ENCODE measurements around the gene FRAT1. TPM values are rescaled to one million over a fixed set of nuclear protein-coding genes. Genes with fewer than 3 reads are reported as not detected.

Gene FRAT1
- total and polyA plus RNA-seq, 2 donors (not counting 3 experiments of a cell fraction or from before 2014, with no cell fraction given), result 2.2 to 3.2 TPM

DNA sequence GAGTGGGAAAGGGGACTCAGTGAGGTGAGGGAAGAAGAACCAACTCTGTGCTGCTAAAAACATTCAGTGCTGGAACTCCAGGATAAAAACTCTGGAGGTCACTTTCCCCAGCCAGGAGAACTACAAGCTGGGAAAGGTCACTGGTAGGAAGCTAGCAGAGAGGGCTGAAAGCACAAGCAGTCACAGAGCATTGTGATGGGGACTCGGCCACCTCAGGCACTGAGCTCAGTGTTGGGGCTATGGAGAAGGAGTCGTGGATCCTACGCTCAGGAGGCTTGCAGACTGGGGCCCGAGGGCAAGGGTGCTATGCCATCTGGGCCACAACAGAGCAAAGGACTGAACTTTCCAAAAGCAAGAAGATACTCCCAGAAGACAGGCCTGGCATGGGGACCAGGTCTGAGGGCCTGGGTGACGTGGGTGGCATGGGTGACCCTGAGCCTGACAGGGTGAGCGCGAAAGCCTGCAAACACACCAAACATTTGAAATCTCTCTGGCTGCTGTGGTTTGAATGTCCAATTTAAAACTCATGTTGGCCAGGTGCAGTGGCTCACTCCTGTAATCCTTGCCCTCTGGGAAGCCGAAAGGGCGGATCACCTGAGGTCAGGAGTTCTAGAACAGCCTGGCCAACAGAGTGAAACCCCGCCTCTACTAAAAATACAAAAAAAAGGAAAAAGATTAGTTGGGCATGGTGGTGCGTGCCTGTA, 16.8 kb upstream of the FRAT1 start:
- H3K79me2 ChIP-seq (ENCODE audit: control insufficient read depth, insufficient read depth, low read length), result no peaks in the 10 kb centered on the region
- DNase-seq (ENCODE audit: low read depth, low spot score), result no peak
- no TSS peak for BruUV-seq (replicated peaks)
- ChIA-PET CTCF (interaction anchor here (0.6 kb wide), 1 partner anchor 9 kb away, joined by 3 read pairs; the partner anchor contains the start of gene ARHGAP19), POLR2A (no interaction called here)
- no peak for FAIRE-seq
- no peak overlapping the region for H3K9ac ChIP-seq (replicated peaks; ENCODE audit: extremely low read depth, insufficient read depth, low read length)
- H3K4me2 ChIP-seq (ENCODE audit: insufficient read depth, low read length), result no peak overlapping the region
- no peaks in the 10 kb centered on the region for H3K27me3 ChIP-seq (ENCODE audit: control insufficient read depth in 2 of 2, insufficient read depth in 2 of 2, low read length in 2 of 2)
- no peaks in the 10 kb centered on the region for H3K36me3 ChIP-seq (ENCODE audit: control insufficient read depth in 2 of 2, extremely low read depth in 1 of 2, insufficient read depth in 2 of 2, low read length in 2 of 2)
- H3K9me1 ChIP-seq (replicated peaks; ENCODE audit: control insufficient read depth, extremely low read depth, insufficient read depth, low read length), result no peaks in the 10 kb centered on the region
- no peaks in the 10 kb centered on the region for H3K9me3 ChIP-seq (replicated peaks; ENCODE audit: control insufficient read depth, insufficient read depth, low read length)
- intact Hi-C loops (cut with micrococcal nuclease) (no loop called here), dilution Hi-C loops (cut with MboI; ENCODE audit: extremely low pct_ligation_motif_present, low sequenced_read_pairs) (no loop called here)
- no peak overlapping the region for H3K27ac ChIP-seq (ENCODE audit: insufficient read depth, low read depth, low read length)
- no peaks in the 10 kb centered on the region for H4K20me1 ChIP-seq (replicated peaks; ENCODE audit: control insufficient read depth, extremely low read depth, insufficient read depth, low read length)
- H3K4me3 ChIP-seq (replicated peaks in 1 of 3; ENCODE audit: insufficient read depth in 1 of 3, low read depth in 1 of 3, low read length in 3 of 3), result no peak overlapping the region
- TF ChIP-seq MAX (IDR thresholded peaks at IDR 0.05; ENCODE audit: insufficient read depth, insufficient read length) (no peak), POLR2AphosphoS5 (IDR thresholded peaks at IDR 0.05; ENCODE audit: insufficient read depth, low read depth, low read length) (no peak), JUN (IDR thresholded peaks at IDR 0.05; ENCODE audit: borderline replicate concordance, insufficient read depth, insufficient read length, low read depth) (no peak), CTCF (IDR thresholded peaks at IDR 0.05; ENCODE audit: extremely low read depth in 1 of 2, insufficient read depth in 1 of 2, low read depth in 1 of 2, low read length in 2 of 2) (no peak)
- no peak overlapping the region for H2AFZ ChIP-seq (ENCODE audit: low read depth, low read length)
- no peaks in the 10 kb centered on the region for H3K4me1 ChIP-seq (ENCODE audit: control insufficient read depth, extremely low read depth, insufficient read depth, low read length)

- DNase-seq (ENCODE audit: low read depth, low spot score) (no peak), FAIRE-seq (no peak)
- CTCF ChIA-PET, result interaction anchor here (1.1 kb wide), 1 partner anchor 235 kb away, joined by 4 read pairs; no protein-coding TSS in a partner anchor
- H3K9me1 ChIP-seq (replicated peaks; ENCODE audit: control insufficient read depth, extremely low read depth, insufficient read depth, low read length), result no peaks in the 10 kb centered on the region
- no peaks in the 10 kb centered on the region for H4K20me1 ChIP-seq (replicated peaks; ENCODE audit: control insufficient read depth, extremely low read depth, insufficient read depth, low read length)
- POLR2A ChIA-PET, result no interaction called here
- dilution Hi-C loops (cut with MboI; ENCODE audit: extremely low pct_ligation_motif_present, low sequenced_read_pairs) (no loop called here), intact Hi-C loops (cut with micrococcal nuclease) (no loop called here)
- H3K9me3 ChIP-seq (replicated peaks; ENCODE audit: control insufficient read depth, insufficient read depth, low read length), result no peaks in the 10 kb centered on the region
- H2AFZ ChIP-seq (ENCODE audit: low read depth, low read length), result no peak overlapping the region
- TF ChIP-seq MYC (IDR thresholded peaks at IDR 0.05; ENCODE audit: low read depth, low read length) (no peak), GATA2 (IDR thresholded peaks at IDR 0.05; ENCODE audit: insufficient read depth, insufficient read length, low read depth, low read length) (no peak), FOS (IDR thresholded peaks at IDR 0.05; ENCODE audit: borderline replicate concordance, insufficient read depth, low read length) (no peak)
- H3K4me1 ChIP-seq (ENCODE audit: control insufficient read depth, extremely low read depth, insufficient read depth, low read length), result no peaks in the 10 kb centered on the region
- BruUV-seq (replicated peaks), result no TSS peak
- no peak overlapping the region for H3K9ac ChIP-seq (replicated peaks; ENCODE audit: extremely low read depth, insufficient read depth, low read length)
- no peaks in the 10 kb centered on the region for H3K27me3 ChIP-seq (ENCODE audit: control insufficient read depth in 2 of 2, insufficient read depth in 2 of 2, low read length in 2 of 2)
- no peak overlapping the region for H3K4me3 ChIP-seq (replicated peaks in 1 of 3; ENCODE audit: insufficient read depth in 1 of 3, low read depth in 1 of 3, low read length in 3 of 3)
- no peak overlapping the region for H3K27ac ChIP-seq (ENCODE audit: insufficient read depth, low read depth, low read length)
- H3K36me3 ChIP-seq (ENCODE audit: control insufficient read depth in 2 of 2, extremely low read depth in 1 of 2, insufficient read depth in 2 of 2, low read length in 2 of 2), result no peaks in the 10 kb centered on the region
- no peak overlapping the region for H3K4me2 ChIP-seq (ENCODE audit: insufficient read depth, low read length)
- no peaks in the 10 kb centered on the region for H3K79me2 ChIP-seq (ENCODE audit: control insufficient read depth, insufficient read depth, low read length)
These were observed 11.6 kb upstream of the FRAT1 start for GRCh38 chr10:97307441-97307840.

Data from endothelial cell of umbilical vein (primary cell).